IMR-90 (cell line): ENCODE measurements around the gene SIGLEC11.

Source experiments
- CEBPB ChIP-seq: IDR thresholded peaks from 2 replicates; pipeline ENCODE4 v1.6.1; 2012; ENCODE audit warnings: low read depth, low read length, improper control_type of control experiment
- CTCF ChIP-seq: conservative IDR thresholded peaks from 2 replicates; pipeline ENCODE4 v1.5.1; 2012; ENCODE audit warnings: mild to moderate bottlenecking, low read depth, low read length, improper control_type of control experiment
- MXI1 ChIP-seq: IDR thresholded peaks from 2 replicates; pipeline ENCODE4 v1.6.1; 2012; ENCODE audit warnings: low read depth, mild to moderate bottlenecking, low read length, moderate library complexity, borderline replicate concordance
- POLR2A ChIP-seq: IDR thresholded peaks from 2 replicates; pipeline ENCODE4 v1.6.1; 2012; ENCODE audit warnings: mild to moderate bottlenecking, low read depth, low read length
- RAD21 ChIP-seq: IDR thresholded peaks from 2 replicates; pipeline ENCODE4 v1.6.1; 2012; ENCODE audit warnings: low read length, improper control_type of control experiment
- RFX5 ChIP-seq: IDR thresholded peaks from 2 replicates; pipeline ENCODE4 v1.8.0; 2012; ENCODE audit warnings: low read depth, mild to moderate bottlenecking, low read length, moderate library complexity
- TF ChIP-seq, protein P1 (sequence below): fragments of 150-350 bp; IDR thresholded peaks from 2 replicates; pipeline ENCODE4 v1.6.1; 2017; ENCODE audit warnings: mild to moderate bottlenecking, antibody characterized with exemption, low read length, low read depth

GRCh38 chr19:49983645-49984229 is 22.8 kb upstream of the SIGLEC11 start:
- TF ChIP-seq CEBPB (no peak), CTCF (peak; percentile 73), MXI1 (no peak), POLR2A (no peak), RFX5 (no peak), RAD21 (peak; percentile 79)
- TF ChIP-seq, protein P1, sequence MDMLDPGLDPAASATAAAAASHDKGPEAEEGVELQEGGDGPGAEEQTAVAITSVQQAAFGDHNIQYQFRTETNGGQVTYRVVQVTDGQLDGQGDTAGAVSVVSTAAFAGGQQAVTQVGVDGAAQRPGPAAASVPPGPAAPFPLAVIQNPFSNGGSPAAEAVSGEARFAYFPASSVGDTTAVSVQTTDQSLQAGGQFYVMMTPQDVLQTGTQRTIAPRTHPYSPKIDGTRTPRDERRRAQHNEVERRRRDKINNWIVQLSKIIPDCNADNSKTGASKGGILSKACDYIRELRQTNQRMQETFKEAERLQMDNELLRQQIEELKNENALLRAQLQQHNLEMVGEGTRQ, result no peak
